HG03045 (cell line): ENCODE measurements around the gene LEMD2.

Source experiments
- ATAC-seq: cut with Tn5 transposase; IDR thresholded peaks from one replicate; pipeline ENCODE4 v1.9.1; 2021; ENCODE audit warnings: mild to moderate bottlenecking, moderate library complexity; ENCODE audit not compliant: unreplicated experiment

Gene LEMD2

DNA sequence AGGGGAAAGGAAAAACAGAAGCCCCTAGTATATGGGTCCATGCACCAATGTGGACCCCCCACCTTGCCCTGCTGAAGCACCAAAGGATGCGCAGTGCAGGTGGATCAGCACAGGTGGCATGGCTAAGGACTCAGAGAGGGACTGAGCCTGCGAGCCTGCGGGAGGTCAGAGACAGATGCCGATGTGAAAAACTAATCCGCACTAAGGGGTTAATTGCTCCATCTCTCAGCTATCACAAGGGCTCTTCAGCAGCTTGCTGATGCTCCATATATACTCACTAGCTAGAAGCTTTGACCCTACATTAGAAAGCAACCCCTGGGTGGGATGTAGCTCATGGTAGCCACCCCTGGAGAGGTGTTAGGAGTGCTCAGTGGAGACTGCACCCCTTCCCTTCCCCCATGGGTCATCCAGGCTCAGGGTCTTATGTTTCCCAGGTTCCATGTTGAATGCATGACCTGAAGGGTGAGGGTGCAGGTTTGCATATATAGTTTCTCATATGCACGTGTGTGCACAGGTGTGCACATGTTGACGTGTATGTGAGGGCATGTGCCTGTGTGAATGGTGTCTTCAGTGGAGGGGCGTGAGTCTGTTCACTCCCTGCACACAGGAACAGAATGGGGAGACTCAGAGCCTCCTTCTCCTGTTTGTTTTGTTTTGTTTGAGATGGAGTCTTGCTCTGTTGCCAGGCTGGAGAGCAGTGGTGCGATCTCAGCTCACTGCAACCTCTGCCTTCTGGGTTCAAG is 28.9 kb downstream of the LEMD2 start:
- no peak for ATAC-seq

DNA sequence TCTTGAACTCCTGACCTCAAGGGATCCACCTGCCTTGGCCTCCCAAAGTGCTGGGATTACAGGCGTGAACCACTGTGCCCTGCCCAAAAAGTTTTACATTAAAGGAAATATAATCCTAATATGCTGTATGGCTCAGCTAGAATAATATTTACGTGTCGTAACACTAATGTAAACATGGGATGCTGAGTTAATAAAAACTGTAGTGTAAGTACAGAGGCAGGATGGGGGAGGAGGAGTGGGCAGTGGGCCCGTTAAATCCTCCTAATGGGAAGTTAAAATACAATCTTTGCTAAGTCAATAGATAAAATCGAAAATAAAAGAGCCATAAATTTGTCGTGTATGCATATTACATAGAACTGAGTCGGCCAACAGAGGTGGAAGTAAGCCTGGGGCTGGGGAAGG is 30.1 kb downstream of the LEMD2 start:
- no peak for ATAC-seq

GRCh38 chr6:33757906-33758305 is 31.0 kb downstream of the LEMD2 start:
- no peak for ATAC-seq

GRCh38 chr6:33757113-33757512 is 31.8 kb downstream of the LEMD2 start:
- ATAC-seq: no peak

DNA sequence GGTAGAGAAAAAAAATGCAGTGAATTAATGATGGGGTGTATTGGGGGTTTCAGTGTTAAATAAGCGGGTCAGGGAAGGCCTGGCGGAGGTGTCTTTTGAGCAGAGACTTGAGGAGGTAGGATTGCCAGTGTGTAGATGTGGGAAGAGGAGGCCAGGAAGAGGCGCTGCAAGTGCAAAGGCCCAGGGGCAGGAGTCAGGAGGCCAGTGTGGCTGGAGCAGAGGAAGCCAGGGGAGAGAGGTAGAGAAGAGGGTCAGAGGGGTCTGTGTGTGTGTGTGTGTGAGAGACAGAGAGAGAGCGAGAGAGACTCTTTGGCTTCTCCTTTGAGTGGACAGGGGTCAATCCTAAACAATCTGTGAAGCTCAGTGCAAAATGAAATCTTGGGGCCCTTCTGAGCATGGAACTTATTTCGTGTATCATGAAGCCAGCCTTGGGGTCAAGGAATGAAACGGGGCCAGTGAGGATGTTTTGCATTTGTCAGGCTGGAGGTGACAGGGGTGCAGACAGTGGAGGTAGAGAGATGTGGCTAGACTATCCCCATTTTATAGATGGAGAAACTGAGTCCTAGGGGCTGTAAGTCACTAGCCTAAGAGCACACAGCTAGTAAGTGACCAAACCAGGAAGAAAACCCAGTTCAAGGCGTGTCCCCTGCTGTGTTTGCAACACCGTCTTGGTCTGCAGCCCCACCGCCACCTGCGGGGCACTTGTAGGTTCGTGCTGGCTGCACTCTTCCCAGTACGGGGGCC is 32.5 kb downstream of the LEMD2 start:
- ATAC-seq: no peak

GRCh38 chr6:33755070-33755869 is 33.7 kb downstream of the LEMD2 start:
- ATAC-seq: no peak

DNA sequence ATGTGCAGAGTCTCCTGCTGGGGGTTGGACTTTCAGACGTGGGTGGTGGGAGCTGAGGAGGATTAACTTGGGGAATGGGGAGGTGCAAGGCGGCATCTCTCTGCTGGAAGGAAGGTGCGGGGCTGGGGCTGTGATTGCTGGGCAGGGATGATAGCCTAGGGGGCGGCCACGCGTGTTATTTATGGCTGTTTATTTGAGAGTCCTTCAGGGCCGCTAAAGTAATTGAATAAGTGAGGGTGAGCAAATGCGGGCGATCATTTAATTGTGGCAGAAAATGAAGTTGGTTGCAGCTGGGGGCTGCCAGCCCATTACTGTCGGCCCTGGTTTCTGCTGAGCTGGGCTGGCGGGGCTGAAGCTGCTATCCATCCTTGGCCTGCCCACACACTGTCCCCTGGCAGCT is 34.7 kb downstream of the LEMD2 start:
- no peak for ATAC-seq

- ATAC-seq: no peak
Measured at GRCh38 chr6:33752646-33753015, 36.3 kb downstream of the LEMD2 start.

GRCh38 chr6:33751771-33752645 is 36.9 kb downstream of the LEMD2 start:
- ATAC-seq: no peak

DNA sequence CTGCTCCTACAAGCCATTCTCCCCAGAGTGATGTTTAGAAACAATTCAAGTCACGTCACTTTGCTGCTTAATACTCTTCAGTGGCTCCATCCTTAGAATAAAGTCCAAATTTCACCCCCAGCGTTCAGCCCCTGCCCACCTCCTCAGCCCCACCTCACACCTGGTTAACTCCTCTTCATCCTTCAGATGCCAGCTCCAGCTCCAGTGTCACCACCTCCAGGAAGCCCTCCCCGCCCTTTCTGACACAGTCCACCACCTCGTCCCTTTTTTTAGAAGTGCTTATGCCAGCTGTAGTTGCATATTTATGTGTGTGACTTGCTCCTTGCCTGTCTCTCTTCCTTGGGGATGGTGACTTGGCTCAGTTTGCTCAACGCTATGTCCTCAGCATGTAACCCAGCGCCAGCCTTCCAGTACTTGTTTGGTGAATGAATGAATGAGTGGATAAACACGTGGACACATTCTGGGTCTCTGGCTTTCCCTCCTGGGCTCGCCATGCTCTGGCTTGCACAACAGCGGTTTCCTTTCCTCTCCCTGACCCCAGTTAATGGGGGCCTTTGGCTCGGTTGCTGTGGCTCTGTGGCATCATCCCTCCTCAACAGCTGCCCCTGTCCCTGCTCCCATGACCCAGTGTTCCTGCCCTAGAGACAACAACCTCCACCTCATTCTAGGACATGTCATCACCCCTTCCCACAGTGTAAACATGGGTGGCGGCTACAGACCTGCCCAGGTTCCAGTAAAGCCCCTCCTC is 38.5 kb downstream of the LEMD2 start:
- no peak for ATAC-seq

- ATAC-seq: no peak
Measured at GRCh38 chr6:33749401-33749800, 39.5 kb downstream of the LEMD2 start.

DNA sequence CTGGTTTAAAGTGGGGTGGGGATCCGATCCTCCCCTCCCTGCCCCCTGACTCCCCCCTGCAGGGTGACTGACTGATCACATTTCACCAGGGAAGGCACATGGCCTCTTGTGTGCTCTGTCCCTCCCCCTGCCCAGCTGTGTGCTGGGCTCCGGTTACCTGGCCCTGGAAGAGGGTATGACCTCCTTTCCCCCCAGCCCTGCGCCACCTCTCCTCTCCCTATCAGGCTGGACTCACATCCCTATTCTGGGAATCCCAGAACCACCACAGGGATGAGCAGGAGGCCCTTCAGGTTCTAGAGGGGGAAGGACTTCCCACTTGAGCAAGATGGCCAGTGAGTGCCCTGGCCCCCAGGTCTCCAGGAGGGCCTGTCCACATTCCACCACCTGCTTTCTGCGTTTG is 40.1 kb downstream of the LEMD2 start:
- ATAC-seq: no peak

DNA sequence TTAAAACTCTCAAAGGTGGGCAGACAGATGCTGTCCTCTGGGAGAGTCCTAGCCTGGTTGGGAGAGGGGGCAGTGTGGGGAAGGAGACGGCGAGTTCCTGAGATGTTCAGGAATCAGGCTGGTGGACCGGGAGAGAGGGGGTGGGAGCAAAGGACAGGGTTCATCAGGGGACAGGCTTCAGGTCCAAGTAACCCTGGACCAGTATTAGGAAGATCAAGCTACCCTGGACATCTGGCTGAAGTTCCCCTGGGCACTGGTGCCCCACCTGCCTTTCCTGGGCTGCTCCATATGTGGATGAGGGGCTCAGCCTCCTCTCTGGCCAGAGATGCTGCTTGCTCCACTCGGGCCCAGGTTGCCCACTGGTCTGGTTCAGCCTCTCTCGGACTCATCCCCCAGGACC is 41.1 kb downstream of the LEMD2 start:
- ATAC-seq: no peak

- ATAC-seq: no peak
Measured at GRCh38 chr6:33746651-33747100, 42.3 kb downstream of the LEMD2 start, which contains the start of gene IP6K3. TSS of gene IP6K3 (minus strand) at chr6:33746905. CDS start at chr6:33735476, 11,429 bp downstream.

DNA sequence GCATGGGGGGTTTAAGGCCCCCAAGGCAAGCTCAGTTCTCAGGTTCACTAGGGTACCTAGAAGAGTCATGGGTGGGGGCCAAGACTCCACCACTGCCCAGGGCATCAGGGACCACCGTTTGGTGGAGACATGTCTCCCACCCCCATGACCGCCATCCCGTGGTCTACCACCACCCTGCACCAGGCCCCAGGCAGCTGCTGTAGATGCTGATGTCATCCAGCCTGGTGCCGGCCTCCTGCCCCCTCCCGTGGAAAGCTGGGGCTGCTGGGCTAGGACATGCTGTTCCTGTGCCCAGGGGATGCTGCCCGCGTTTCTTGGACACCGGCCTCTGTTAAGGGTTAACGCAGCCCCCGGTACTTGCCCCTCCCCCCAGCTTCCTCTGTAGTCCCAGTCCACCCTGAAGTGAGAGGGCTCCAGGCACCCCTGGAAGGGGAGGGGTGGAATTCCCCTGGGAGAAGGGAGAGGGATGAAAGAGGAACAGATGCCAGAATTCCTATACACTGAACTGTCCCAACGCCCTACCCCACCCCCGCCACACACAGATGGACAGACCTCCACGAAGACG is 42.8 kb downstream of the LEMD2 start:
- ATAC-seq: no peak

DNA sequence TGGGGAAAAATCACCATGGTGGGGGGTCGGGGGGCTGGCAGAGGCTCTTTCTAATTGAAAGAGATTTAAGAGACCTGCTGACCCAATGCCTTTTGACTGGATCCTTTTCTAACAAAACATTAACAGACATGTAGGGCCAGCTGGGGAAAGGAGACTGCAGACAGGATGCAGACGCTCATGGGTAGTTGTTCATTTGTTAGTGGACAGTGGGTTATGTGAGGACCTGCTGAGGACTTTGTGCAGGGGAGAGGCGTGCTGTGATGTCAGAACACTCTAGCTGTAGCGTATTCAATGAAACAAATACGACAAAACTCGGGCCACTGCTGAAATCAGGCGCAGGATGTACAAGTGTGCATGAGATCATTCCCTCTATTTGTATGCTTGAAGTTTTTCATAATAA is 43.4 kb downstream of the LEMD2 start:
- no peak for ATAC-seq

DNA sequence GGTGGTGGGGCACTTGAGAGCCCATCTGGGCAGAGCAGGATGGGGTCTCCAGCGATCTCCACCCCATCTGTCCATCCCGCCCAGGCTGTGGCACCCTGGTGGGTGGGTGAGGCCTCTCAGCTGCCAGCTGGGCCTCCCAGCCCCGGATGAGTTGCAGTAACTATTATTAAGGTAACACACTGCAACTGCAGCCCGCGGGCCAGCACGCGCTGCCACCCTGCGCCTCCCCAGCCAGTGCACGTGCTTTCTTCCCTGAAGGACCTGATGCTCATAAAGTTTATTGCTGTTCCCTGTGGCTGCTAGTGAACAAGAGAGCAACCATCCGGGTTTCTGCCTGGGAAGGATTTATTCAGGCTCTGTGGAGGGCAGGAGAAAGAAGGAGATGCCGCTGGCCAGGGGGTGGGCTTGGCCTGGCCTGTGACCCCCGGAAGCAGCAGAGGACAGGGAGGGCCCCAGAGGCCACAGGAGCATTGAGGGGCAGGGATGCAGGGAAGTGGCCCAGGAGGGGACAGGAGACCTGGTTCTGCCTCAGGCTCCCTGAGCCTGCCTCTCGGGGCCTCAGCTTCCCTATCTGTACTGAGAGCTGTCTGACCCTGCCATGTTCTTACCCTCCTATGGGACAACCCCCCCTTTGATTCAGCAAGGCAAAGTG is 43.9 kb downstream of the LEMD2 start:
- ATAC-seq: no peak

GRCh38 chr6:33744001-33744848 is 44.7 kb downstream of the LEMD2 start:
- no peak for ATAC-seq
